NCI-H2029 treated with DMSO at 0.1 percent for 48 hours (cell line): ENCODE measurements around the gene SPATA32.
"Not testable (repeated sequence)": the region's sequence is repeated elsewhere in the genome, so short reads cannot be mapped to it uniquely, and the experiment has no call there.

Source experiments
- DNase-seq: peaks from one replicate; lab custom pipeline; 2025; lab: John Stamatoyannopoulos, UW

Gene SPATA32

DNA sequence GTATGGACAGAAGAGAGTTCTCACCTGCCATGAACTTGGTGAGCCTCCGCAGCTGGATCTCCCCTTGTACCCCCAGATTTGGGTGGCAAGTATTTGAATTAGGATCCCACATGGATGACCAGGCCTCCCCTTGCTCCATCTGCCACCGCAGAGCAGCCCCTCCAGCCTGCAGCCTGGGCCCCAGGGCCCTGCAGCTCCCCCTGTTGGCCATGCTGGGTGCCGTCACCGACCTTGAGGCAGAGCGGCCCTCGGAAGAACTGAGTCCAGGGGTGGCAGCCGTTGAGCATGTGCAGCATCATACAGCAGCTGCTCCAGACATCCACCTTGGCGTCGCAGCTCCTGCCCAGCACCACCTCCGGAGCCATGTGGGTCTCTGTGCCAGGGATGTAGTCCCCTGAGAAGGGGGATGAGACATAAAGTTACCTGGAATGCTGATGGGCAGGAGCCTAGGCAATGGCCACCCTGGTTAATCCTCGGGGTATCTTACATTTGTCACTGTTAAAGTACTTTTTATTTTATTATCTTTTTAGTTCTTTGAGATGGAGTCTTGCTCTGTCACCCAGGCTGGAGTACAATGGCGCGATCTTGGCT lies 9.0 kb upstream of the SPATA32 start:
- no peak for DNase-seq

DNA sequence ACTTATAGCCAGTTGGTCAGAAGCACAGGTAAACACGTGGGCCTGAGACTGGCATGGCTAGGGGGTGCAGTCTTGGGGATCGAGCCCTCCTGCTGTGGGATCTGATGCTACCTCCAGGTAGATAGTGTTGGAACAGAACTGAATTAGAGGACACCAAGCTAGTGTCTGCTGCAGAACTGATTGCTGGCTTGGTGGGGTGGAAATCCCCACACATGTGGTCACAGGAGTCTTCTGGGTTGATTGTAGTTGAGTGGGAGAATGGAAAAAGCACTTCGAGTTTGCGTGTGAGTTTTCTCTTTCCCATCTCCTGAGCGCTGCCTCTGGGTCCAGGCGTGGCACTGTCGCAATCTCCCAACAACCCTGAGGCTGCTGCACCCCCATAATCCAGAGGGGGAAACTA lies 8.0 kb upstream of the SPATA32 start:
- DNase-seq: no peak

DNA sequence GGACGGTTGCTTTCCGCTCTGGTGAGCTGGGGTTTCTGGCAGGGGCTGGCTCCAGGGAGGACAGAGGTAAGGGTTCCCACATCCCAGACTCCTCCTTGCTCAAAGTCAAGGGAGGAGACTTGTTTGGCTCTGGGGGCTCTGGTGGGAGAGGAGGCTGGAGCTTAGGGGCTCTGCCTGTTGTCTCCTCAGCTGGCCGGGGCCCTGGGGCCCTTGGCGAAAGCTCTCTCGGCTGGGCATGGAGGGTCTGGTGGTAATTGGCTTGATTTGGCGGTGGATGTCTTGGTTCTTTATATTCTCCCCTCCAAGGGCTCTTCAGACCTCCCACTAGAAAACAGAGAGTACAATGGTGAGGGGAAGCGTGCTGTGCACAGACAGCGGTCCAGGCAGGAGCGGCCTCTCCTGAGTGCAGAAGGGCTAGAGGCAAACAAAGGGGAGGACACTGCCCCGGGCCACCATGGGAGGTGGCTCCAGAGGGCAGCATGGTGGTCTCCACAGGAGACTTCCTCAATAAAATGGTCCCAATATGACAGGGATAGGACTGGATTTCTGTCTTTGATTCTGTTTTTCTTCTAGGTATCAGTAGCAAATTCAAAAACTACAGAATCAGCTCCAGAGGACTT lies 5.7 kb upstream of the SPATA32 start:
- no peak for DNase-seq

DNA sequence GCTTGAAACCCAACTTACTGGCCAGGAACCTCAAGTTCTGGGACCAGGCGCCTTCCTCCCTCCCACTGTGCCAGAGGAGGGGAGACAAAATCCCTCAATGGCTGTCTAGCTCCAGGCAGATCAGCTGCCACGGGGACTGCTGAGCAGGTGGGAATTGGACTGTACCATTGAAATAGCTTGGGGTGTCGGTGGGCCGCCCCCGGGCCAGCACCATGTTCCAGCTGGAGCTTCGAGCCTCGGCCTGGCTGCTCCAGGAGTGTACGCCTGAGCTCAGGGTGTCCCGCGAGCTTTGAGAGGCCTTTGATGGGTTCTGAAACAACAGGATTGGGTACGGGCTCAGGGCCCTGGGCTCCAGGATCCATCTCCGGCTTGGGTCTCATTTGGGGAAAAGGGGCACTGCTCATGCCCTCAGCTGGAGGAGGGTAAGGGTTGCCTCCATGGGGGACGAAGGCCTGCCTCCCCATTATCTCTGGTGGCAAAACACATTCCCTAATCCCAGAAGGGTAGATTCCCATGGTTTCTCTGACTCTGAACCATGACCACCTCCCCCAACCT lies 4.6 kb upstream of the SPATA32 start:
- DNase-seq: no peak

DNA sequence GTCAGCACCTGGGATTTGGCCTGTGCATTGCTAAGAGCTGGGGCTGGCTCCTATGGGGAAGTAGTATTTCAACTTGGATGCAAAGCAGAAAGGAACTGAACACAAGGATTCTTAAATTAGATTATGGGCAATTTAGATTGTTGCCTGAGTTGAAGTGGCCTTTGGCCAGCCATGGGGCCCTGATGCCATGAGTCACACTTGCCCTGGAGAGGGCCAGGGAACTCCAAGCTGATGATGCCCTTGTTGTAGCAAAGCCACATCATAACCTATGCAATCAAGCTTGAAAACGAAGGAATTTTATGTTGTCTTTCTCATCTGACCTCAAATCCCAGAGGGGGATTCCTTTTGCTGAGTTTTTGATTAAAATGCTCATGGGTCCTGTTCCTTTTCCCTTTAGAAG lies 3.9 kb upstream of the SPATA32 start:
- no peak for DNase-seq

DNA sequence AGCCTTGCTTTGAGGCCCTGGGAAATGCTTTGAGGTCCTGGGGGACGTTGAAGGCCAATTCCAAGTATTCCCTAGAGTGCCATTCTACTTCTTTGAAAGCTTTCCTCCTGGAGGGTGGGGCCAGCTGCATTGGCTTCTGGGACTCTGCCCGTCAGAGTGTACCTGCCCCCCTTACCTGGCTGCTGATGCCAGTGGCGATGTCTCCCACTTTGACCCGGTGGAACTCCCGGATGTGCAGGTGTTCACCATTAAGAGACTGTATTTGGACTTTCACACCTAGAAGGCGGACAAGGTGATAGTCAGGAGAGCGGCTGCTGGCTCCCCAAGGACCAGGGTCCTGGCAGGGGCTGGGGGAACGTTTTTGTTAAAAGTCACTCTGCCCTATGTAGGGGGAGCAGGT lies 3.1 kb upstream of the SPATA32 start:
- no peak for DNase-seq

DNA sequence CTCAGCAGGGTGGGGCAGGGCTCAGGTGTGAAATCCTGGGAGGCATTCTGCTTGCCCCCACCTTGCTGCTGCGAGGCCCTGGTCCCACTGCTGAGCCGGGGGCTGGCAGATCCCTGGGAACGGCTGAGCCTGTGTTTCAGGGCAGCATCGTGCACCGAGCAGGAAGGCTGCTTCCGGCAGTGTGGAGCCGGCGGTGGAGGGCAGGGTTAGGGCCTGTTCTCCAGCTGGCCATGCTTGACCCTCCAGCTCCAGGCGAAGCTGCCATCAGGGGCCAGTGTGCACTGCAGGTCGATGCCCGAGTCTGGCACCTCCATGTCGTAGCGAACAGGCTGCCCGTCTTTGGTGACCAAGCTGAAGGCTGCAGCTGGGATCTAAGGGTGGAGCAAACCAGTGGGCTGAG lies 2.5 kb upstream of the SPATA32 start:
- no peak for DNase-seq

DNA sequence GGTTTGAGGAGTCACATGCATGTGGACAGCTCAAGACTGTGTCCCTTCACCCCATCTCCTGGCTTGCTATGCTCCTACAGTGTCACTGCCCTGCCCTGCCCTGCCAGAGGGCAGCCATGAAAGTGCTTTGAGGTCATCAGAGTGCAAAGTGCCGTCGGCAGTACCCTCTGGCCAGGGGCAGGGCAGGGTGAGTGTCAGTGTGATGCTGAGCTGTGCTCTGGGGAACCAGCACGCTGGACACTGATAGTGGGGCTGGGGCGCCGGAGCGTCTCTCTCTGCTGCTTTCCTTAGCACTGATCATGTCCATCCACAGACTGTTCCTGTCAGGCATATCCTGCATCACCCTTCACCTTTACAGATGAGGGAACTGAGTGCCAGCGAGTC lies 1.6 kb upstream of the SPATA32 start:
- DNase-seq: no peak

DNA sequence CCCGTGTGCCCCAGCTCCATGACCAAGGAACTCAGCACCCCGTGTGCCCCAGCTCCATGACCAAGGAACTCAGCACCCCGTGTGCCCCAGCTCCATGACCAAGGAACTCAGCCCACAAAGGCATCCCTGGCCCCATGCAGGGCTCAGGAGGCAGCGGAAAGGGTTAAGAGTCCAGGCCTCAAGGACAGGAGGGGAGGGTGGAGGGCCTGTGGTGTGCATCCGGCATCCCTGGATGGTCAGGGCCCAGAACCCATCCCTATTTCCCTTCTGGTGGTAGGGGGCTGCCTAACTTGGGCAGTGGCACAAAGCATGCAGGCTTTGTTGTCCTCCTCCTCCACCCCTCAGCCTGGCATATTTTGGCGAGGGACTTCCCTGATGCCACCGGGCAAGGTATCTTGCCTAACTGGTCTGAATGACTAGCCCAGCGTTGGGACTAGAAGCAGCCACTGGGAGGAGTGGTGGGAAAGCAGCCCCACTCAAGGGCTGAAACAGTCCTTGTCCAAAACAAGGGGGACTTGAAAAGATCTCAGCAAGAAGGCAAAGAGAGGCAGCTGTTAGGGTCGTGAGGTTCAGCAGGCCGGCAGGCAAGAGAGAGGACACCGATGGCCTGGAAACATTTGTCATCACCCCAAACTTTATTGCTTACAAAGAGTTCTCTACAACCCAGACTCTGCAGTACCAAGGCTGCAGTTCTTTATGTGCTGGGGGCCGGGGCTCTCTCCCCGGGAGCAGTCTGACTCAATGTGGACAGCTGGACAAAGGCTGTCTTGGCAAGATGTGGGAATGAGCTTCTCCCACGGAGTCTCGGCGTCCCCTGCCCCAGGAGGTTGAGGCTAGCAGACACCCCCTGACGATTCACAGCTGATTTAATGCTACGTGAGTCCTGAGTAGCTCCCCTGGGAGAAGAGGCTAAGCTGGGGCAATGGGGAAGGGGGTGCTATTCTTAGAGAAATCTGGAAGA lies 902 bp upstream of the SPATA32 start:
- DNase-seq: no peak

DNA sequence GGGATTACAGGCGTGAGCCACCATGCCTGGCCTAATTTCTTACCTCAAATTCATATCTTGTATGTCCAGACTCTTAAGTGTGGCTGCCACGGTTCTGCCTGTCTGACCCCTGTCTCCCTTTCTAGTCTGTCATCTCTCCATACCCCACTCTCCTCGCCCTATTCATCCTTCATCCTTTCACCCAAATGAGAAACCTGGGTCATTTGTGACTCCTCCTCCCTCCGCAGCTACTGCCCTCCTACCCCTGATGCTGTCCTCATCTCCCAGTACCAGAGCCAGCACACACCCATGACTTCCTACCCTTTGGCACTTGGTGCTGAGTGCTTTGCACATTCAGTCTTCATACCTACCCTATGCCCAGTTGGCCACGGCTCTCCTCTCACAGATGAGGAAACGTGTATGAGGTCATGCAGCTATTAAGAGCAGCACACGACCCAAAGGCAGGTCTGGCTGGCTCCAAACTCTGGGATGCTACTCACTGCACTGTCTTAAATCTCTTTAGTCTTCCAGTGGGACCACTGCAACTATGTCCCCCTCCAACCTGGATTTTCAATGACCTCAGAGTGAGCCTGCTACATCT lies 1.6 kb downstream of the SPATA32 start:
- no peak for DNase-seq

DNA sequence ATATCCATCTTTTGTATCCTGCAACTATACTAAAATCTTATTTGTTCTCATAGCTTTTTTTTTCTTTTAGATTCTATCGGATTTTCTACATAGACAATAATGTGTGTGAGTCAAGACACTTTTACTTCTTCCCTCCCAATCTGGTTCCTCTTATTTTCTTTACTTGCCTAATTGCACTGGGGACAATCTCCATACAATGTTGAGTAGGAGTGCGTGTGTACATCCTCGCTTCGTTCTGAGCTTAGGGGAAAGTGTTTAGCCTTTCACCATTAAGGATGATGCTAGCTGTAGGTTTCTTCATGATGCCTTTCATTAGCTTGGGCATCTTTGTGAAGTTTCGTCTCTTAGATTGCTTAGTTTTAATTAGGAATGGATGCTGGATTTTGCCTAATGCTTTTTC lies 2.9 kb downstream of the SPATA32 start:
- no peak for DNase-seq

DNA sequence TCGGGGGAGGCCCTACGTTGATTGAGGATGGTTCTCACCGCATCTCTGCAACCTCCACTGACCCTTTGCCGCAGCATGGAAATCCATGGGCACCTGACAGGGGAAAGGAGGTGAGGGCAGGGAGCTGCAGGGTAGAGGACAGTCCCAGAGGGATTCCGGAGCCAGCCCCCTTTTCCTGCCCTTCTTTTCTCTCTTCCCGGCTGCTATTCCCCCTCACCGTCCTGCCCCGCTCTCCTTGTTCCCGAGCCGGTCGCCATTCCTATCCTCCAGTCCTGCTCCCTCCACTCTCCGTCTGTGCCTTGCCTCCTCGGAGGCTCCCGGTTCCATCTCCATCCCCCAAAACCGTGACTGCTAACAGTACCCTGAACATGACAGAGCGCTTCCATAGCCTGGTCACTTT lies 4.8 kb downstream of the SPATA32 start:
- DNase-seq: no peak

DNA sequence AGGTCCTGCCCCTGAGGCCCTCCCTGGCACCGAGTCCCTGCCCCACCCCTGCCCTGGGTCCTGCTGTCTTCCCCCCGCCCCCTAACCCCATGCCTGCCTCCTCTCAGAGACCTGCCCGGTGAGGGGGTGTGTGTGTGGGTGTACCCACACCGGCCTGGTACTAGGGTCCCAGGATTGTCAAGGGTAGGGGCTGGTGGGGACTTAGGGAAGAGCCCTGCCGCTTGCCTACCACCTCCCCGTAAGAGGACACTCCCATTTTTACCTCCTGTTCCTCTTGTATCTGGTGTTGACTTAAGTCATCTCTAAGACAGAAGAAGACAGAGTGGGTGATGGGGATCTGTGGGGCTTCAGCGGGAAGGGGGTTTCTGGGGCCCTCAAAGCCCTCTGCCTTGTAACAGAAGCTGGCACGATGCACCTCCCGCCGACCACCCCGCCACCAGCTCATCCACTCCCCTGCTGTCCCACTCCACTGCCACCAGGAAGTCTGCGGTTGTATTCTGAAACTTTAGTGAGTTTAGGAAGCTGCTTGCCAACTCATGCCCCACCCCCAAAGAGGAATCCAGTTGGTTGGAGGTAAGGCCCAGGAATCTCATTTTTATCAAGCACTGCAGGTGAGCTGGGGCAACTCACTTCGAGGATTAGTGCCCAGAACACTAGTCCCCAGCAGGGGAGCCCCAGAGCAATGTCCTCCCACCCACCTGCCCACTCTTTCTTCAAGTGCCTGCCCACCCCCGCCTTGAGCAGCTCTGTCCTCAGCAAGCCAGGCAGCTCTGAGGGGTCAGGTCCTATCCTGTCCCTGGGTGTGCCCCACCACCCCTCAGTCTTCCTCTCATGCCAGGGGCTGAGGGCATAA lies 5.6 kb downstream of the SPATA32 start:
- DNase-seq: no peak

DNA sequence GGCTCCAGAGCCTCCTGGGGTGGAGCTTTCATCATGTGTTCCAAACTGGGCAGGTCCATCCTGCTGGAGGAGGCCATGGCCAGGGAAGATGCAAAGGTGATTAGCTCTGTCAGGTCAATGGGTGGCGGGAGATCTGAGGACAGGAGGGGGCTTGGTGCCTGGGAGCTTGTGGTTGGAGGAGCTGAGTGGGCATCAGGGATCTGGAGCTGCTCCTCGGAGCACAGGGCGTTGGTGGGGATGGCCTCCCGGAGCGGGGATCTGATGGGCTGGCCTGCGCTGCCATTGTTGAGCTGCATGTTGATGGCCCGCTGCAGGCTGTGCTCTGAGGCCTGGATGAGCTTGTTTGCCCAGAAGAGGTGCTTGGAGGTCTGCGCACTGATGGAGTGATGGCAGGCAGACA lies 6.5 kb downstream of the SPATA32 start:
- DNase-seq: no peak

DNA sequence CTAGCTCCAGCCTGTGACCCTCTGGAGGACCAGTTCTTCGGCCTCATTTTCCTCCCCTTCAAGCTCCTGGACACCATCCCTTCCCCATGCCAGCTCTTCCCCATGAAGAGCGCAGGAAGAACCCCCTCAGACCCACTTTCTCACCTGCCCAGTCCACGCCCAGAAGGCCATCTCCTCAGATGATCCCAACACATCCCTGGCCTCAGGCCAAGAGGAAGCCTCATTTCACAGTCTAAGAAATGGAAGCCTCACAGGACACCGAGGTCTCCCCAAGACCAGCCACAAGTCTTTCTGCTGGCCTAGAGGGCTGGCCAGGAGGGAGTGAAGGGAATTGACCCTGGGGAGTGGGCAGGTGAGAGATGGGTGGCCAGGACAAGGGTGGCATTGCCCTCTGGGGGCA lies 8.0 kb downstream of the SPATA32 start:
- no peak for DNase-seq

DNA sequence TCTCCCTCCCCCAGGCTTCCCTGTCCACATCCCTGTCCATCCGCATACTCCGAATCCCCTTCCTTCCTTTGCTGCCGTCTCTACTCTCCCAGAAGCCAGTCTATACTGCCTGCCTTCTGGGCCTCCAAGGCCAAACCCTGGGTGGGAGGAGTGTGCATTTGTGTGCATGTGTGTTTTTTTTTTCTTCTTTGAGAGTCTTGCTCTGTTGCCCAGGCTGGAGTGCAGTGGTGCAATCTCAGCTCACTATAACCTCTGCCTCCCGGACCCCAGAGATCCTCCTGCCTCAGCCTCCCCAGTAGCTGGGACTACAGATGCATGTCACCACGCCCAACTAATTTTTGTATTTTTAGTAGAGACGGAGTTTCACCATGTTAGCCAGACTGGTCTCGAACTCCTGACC lies 8.7 kb downstream of the SPATA32 start:
- not testable (repeated sequence) for DNase-seq

DNA sequence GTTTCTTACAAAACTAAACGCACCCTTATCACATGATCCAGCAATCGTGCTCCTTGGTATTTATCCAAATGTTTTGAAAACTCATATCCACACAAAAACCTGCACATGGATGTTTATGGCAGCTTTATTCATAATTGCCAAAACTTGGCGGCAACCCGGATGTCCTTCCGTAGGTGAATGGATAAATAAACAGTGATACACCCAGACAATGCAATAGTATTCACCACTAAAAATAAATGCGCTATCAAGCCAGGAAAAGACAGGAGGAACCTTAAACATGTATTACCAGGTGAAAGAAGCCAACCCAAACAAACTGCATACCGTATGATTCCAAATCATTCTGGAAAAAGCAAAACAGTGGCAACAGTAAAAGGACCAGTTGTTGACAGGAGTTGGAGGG lies 10.0 kb downstream of the SPATA32 start:
- peak; percentile 12 for DNase-seq

DNA sequence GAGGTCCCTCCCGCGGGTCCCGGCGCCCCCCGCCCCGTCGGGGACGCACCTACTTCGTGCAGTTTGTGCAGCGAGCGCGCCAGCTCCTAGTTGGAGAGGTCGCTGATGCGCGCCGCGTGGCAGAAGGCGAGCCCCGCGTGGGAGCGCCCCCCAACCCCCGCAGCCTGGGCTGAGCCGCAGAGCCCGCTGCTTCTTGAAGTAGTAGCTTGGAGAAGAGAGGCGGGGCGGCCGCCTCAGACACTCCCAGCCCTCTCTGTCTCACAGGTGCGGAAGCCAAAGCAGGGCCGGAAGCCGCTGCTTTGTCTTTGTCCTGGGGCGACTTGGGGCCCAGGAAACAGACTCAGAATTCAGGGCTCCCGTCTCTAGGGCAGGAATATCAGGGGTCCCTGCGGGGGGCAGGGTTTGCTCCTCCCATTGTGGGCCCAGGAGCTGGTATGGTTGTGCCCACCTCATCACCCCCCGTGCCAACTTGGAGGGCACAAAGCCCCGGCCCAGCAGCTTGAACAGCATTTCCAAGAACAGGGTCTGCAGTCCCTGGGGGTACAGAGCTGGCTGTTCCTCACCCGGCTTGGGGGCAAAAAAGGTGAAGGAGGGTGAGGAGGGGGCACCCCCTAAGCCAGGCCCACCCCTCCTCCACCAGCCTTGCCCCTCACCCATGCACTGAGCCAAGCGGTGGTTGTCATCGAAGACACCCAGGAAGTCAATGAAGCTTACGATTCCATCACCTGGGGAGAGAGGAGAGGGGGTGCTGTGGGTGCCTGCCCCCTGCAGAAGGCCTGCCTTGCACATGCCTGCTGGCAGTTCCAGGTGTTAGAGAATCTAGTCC lies 13.5 kb downstream of the SPATA32 start:
- no peak for DNase-seq

DNA sequence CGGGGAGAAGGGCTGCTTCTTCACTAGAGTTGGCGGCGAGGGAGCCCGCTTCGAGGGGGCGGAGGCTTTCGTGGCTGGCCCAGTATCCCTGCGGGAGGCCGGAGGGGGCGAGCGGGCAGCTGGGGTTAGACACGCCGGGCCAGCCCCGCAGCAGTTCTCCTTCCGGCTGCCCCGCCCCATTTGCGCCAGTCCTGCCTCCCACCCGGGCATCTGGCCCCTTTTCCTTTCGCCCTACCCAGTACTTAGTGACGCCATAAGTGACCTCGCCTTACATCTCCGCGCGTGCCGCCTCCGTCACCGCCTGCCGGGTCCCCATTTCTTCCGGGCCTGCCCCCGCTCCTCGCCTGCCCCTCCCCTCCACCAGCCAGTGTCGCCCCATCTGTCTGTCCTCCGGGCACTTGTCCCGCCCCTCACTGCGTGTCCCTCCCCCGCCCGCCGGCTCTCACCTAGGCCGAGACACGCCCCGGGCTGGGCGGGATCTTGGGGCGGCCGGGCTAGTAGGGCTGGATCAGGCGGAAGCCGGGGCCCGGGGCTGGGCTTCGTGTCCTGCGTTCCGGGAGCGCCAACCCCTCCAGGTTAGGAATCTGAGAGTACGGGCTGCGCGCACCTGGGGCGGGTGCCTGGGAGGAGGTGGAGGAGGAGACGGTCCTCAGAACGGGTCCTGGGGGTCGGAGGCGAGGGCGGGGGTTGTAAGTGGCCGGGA lies 14.3 kb downstream of the SPATA32 start:
- peak; percentile 94 for DNase-seq

DNA sequence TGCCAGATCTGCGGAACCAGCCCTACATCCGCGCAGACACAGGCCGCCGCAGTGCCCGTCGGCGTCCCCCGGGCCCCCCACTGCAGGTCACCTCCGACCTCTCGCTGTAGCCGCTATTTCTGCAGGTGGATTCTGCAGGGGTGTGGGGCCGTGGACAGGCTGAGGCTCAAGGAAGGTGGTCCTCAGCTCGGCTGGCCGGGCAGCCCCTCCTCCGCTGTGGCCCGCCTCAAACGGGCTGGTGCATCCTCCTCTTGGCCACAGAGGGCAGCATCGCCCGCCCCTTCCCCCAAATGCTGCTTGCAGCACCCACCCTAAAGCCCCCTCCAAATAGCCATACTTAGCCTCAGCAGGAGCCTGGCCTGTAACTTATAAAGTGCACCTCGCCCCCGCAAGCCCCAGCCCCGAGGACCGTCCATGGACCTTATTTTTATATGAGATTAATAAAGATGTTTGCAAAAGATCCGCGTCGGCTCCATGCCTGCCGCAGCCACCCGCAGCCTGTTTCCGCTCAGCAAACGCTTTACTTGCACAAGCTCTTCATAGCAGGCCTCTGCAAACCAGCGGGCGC lies 14.9 kb downstream of the SPATA32 start:
- DNase-seq: no peak
